ENCODE results near the gene SPOCK1. TPM values are rescaled to one million over a fixed set of nuclear protein-coding genes. Genes with fewer than 3 reads are reported as not detected.

Gene SPOCK1
- total and polyA plus RNA-seq, 12 donors: 13.7 to 70.3 (median 28.6) TPM

DNA sequence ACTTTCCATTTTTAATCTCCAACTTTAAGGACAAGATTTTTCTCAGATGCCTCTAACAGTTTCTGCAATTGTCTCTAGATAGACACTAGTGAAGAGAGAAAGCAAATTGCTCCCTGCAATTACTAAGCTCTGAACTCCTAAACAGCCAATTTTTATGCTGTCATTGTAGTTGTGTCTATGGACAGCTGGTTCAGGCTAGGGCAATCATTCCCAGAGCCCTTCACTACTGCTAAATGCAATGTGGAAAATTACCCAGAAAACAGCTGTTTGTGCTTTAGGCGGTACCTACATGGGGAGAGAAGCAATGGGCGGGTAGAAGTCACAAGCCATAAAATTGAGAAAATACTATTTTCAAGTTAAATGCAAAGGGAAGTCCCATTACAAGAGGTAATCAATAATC lies 211.6 kb downstream of the SPOCK1 start:
- no peak for DNase-seq

DNA sequence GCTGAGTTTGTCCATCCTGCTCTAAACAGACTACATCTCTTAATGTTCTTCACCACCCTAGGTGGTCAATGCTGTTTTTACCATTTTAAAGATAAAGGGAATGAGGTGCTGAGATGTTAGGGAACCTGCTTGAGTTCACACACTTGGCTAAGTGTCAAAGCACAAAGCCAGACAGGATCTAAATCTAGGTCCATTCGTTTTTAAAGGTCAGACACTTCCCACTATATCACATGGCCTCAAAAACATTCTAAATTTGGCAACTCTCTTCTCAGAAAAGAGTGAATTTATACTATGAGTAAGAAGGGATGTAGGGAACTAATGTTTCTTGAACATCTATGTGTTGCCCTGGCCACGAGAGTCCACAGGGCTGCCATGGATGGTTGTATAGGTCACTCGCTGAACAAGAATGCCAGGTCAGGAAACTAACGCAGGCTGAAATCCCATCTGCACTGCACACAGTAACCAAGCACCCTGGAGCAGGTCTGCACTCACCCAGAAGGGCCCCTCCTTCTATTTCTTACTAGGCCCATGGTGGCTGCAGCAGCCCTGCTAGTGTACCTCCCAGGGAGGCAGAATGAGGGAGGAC lies 213.0 kb downstream of the SPOCK1 start:
- Histone ChIP-seq H3K4me1 (peaks cover 0 to 34% (median 16%) of the 10 kb centered on the region in 9 donors), H3K36me3 (no peaks in the 10 kb centered on the region), H3K27me3 (no peaks in the 10 kb centered on the region), H3K27ac (peak overlapping the region in 3 of 10 donors; percentile 0 to 60 (median 8)), H3K9me3 (peaks cover 0 to 6% (median 0%) of the 10 kb centered on the region in 11 donors), H3K4me3 (no peak overlapping the region)
- WGBS, 2 donors: 42 to 45% methylated on average over 4 of the region's 4 CpGs
- TF ChIP-seq, protein P1, sequence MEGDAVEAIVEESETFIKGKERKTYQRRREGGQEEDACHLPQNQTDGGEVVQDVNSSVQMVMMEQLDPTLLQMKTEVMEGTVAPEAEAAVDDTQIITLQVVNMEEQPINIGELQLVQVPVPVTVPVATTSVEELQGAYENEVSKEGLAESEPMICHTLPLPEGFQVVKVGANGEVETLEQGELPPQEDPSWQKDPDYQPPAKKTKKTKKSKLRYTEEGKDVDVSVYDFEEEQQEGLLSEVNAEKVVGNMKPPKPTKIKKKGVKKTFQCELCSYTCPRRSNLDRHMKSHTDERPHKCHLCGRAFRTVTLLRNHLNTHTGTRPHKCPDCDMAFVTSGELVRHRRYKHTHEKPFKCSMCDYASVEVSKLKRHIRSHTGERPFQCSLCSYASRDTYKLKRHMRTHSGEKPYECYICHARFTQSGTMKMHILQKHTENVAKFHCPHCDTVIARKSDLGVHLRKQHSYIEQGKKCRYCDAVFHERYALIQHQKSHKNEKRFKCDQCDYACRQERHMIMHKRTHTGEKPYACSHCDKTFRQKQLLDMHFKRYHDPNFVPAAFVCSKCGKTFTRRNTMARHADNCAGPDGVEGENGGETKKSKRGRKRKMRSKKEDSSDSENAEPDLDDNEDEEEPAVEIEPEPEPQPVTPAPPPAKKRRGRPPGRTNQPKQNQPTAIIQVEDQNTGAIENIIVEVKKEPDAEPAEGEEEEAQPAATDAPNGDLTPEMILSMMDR (IDR thresholded peaks at IDR 0.05): no peak
- intact Hi-C loops (cut with DNase I): loop anchor here in 1 of 10 donors (10.0 kb wide), 1 partner anchor 211 kb away; no protein-coding TSS in a partner anchor
- ATAC-seq (peak in 5 of 8 donors; percentile 17 to 57 (median 21)), DNase-seq (no peak)

More for the DNA sequence above, 211.6 kb downstream of the SPOCK1 start:
- TF ChIP-seq, protein P1 (IDR thresholded peaks at IDR 0.05): no peak
- Histone ChIP-seq H3K9me3 (peaks cover 0 to 6% (median 0%) of the 10 kb centered on the region in 11 donors), H3K4me1 (peaks cover 0 to 24% (median 8%) of the 10 kb centered on the region in 9 donors), H3K4me3 (no peak overlapping the region), H3K27ac (no peak overlapping the region), H3K36me3 (no peaks in the 10 kb centered on the region), H3K27me3 (no peaks in the 10 kb centered on the region)
- intact Hi-C loops (cut with DNase I): loop anchor here in 1 of 10 donors (10.0 kb wide), 1 partner anchor 213 kb away; no protein-coding TSS in a partner anchor
- no peak for ATAC-seq
- whole genome bisulfite sequencing, 2 donors: 83 to 99% methylated on average over 2 of the region's 2 CpGs

DNA sequence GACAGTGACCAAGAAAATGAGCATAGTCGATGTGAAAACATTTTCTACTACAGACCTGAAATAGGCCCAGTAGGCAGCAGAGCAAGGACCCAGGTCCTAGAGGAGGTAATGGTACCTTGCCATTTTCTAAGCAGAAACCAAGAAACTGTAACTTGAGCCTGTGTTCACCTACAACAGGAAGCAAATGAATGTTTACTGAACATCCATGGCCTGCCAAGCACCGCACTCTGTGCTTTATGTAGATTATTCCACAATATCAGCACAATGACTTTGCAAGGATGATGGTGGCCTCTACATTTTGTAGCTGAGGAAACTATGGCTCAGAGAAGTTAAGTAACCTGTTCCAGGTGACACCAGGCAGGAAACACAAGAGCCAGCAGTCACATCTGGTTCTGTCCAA lies 215.3 kb downstream of the SPOCK1 start:
- no peaks in the 10 kb centered on the region for H3K36me3 ChIP-seq
- intact Hi-C loops (cut with DNase I): loop anchor here in 1 of 10 donors (10.0 kb wide), 1 partner anchor 209 kb away; no protein-coding TSS in a partner anchor
- ATAC-seq: no peak
- 94 to 100% methylated on average over 2 of the region's 2 CpGs for WGBS, 2 donors
- peaks cover 0 to 50% (median 16%) of the 10 kb centered on the region in 9 donors for H3K4me1 ChIP-seq
- no peaks in the 10 kb centered on the region for H3K27me3 ChIP-seq
- no peaks in the 10 kb centered on the region for H3K9me3 ChIP-seq
- no peak overlapping the region for H3K27ac ChIP-seq
- no peak for DNase-seq
- TF ChIP-seq, protein P1 (IDR thresholded peaks at IDR 0.05): no peak
- H3K4me3 ChIP-seq: no peak overlapping the region

DNA sequence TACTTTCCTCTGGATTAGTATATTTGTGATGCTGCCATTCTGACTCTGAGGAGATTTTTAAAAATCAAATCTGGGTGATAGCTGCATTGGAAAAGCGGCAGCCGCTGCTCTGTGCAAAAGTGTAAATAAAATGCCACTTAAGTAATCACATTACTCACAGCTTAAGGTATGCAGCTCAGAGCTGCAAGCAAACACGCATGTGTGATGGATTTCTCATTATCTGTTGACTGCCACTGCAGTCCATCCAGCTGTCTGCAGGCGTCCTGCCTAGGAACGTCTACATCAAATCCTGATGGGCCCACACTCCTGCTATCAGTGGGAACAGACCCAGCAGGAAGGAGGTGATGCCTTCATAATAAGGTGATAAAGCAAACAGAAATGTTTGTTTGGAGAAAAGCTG lies 216.9 kb downstream of the SPOCK1 start:
- no peaks in the 10 kb centered on the region for H3K27me3 ChIP-seq
- ATAC-seq (peak; percentile 65 to 93 (median 83)), DNase-seq (no peak)
- peak overlapping the region in 6 of 10 donors; percentile 54 to 82 (median 60) for H3K27ac ChIP-seq
- H3K9me3 ChIP-seq: no peaks in the 10 kb centered on the region
- TF ChIP-seq, protein P1 (IDR thresholded peaks at IDR 0.05): no peak
- intact Hi-C loops (cut with DNase I): loop anchor here in 1 of 10 donors (10.0 kb wide), 1 partner anchor 207 kb away; no protein-coding TSS in a partner anchor
- peaks cover 0 to 50% (median 16%) of the 10 kb centered on the region in 9 donors for H3K4me1 ChIP-seq
- no peaks in the 10 kb centered on the region for H3K36me3 ChIP-seq
- 10 to 18% methylated on average over 5 of the region's 5 CpGs for WGBS, 2 donors
- H3K4me3 ChIP-seq: no peak overlapping the region
